ENCODE measurements around the gene PIK3R6.

Gene PIK3R6

DNA sequence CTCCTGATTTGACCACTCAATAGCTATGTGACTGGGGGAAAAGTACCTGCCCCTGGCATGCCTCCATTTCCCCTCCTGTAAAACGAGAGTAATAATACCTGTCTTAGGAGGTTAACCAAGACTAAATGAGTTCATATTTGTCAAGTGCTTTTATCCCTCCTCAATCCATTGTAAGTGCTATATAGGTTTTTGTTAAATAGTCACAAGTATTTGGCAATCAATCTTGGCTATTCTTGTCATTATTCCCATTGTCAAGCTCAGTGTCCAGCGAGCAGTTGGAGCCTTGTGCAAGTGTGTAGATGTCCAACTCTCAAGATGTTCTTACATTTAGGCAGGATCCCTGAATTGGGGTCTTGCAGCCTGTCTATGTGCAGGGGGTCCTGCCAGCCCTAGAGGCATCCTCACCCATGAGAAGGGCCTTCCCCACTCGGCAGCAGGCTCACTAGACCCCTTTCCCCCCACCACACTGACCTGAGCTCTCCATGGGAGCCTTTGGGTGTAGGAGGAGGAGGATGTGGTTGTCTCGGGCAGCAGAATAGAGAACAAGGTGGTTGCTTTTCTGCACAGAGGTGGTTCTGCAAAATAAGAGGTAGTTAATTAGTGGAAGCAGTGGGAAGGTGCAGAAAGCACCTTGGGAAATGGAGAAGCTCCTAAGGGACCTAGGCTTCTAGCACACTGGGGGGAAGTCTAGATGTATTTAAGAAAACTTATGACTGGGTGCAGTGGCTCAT is 18.0 kb downstream of the PIK3R6 start:
- TF ChIP-seq, protein P1, sequence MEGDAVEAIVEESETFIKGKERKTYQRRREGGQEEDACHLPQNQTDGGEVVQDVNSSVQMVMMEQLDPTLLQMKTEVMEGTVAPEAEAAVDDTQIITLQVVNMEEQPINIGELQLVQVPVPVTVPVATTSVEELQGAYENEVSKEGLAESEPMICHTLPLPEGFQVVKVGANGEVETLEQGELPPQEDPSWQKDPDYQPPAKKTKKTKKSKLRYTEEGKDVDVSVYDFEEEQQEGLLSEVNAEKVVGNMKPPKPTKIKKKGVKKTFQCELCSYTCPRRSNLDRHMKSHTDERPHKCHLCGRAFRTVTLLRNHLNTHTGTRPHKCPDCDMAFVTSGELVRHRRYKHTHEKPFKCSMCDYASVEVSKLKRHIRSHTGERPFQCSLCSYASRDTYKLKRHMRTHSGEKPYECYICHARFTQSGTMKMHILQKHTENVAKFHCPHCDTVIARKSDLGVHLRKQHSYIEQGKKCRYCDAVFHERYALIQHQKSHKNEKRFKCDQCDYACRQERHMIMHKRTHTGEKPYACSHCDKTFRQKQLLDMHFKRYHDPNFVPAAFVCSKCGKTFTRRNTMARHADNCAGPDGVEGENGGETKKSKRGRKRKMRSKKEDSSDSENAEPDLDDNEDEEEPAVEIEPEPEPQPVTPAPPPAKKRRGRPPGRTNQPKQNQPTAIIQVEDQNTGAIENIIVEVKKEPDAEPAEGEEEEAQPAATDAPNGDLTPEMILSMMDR (IDR thresholded peaks at IDR 0.05; ENCODE audit: control extremely low read depth, extremely low read depth, low read depth, missing control alignments), result no peak
- no peak for DNase-seq (ENCODE audit: extremely low spot score)
- ChIA-PET POLR2A (interaction anchor here (0.6 to 1.2 kb wide), 2 partner anchors 9 to 413 kb away, joined by 3 to 5 read pairs; no protein-coding TSS in a partner anchor), CTCF (interaction anchor here (0.9 to 2.5 kb wide), 9 partner anchors 9 to 148 kb away, joined by 3 to 11 read pairs (median 6); partner anchors contain the start of gene PIK3R6)

DNA sequence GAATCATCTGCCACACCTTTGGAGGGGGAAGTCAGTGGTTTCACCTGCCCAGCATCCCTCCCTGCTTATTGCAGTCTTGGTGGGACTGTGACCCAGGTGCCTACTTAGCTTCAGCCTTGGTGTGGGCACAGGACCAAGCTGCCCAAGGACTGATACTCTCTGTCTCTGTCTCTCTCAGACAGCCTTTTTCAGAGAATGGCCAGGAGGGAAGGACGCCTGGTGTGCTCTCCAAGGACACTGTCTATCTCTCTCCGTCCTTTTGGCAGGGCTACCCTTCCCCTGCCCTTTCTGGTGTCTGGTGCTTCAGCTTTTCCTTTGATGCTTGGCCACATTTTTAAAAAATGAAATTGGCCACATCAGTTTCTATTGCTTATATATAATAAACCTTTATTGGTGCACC is 19.6 kb downstream of the PIK3R6 start:
- ChIA-PET POLR2A (no interaction called here), CTCF (interaction anchor here (2.3 kb wide), 1 partner anchor 150 kb away, joined by 6 read pairs; no protein-coding TSS in a partner anchor)
- DNase-seq (ENCODE audit: extremely low spot score), result no peak
- TF ChIP-seq, protein P1 (IDR thresholded peaks at IDR 0.05; ENCODE audit: control extremely low read depth, extremely low read depth, low read depth, missing control alignments), result no peak

DNA sequence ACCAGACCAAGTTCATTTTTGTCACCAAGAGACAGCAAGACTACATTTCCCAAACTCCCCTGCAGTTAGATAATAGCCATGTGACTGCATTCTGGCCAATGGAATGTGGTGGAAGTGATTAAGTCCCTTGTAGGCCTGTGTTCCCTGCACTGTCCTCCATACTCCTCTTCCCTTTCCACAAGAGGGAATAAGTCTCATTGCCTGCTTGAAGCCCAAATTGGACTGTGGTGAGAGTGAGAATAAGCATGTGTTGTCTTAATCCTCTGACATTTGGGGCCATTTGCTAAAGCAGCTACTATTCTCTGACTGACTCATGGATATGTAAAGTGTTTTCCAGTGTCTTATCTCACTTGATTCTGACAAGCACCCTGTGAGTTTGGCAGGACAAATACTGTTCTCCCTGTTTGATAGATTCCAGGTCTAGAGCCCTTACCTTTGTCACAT is 20.7 kb downstream of the PIK3R6 start:
- no peak for DNase-seq (ENCODE audit: extremely low spot score)
- CTCF ChIA-PET, result interaction anchor here (1.1 kb wide), 1 partner anchor 151 kb away, joined by 3 read pairs; no protein-coding TSS in a partner anchor
- POLR2A ChIA-PET, result no interaction called here
- TF ChIP-seq, protein P1 (IDR thresholded peaks at IDR 0.05; ENCODE audit: control extremely low read depth, extremely low read depth, low read depth, missing control alignments), result no peak

DNA sequence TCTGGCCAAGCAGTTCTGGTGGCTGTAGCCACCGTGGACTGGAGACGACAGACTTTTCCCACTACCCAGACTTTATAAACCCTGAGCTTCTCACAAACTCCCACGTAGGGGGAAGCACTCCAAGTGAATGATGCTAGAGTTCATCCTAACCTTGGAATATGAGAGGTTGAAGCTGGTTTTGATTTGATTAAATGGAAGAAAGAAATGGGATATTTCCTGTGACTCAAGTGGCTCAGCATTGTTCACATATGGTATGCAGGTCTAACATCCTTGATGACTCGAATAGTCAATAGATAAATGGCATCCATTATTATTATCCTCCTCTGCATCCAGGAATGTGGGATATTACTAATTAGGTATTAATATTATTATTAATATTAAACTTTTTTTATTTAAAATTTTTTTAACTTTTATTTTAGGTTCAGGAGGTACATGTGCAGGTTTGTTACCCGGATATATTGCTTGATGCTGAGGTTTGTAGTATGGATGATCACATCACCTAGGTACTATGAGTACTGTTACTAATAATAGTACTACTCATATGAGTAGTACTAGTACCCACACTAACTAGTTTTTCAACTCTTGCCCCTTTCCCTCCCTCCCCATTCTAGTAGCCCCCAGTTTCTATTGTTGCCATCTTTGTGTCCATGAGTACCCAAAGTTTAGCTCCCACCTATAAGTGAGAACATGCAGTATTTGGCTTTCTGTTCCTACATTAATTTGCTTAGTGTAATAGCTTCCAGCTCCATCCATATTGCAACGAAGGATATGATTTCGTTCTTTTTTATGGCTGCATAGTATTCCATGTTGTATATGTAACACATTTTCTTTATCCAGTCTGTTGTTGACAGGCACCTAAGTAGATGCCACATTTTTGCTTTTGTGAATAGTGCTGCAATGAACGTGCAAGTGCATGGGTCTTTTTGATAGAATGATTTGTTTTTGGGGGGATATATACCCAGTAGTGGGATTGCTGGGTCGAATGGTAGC is 22.9 kb downstream of the PIK3R6 start:
- POLR2A ChIA-PET, result no interaction called here
- CTCF ChIA-PET, result interaction anchor here (0.9 to 5.0 kb wide), 7 partner anchors 13 to 153 kb away, joined by 3 to 18 read pairs (median 3); no protein-coding TSS in a partner anchor
- TF ChIP-seq, protein P1 (IDR thresholded peaks at IDR 0.05; ENCODE audit: control extremely low read depth, extremely low read depth, low read depth, missing control alignments), result no peak
- DNase-seq (ENCODE audit: extremely low spot score), result no peak

DNA sequence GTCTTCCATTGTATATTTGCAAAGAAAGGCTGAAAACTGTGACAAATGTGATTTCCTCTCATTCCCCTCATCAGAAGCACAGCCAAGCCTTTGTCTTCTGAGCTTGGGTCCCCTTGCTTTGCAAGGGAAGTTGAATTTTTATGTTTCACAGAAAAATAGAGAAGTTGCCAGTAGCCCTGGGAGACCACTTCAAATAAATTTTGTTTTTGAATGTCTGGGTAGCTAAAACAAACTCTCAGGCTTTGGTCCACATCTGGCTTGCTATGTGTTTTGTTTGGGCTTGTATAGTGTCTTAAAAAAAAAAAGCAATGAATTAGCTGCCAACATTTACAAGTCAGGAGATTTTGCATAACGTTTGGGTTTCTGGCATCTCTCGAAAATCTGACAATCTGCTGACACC is 24.1 kb downstream of the PIK3R6 start:
- TF ChIP-seq, protein P1 (IDR thresholded peaks at IDR 0.05; ENCODE audit: control extremely low read depth, extremely low read depth, low read depth, missing control alignments), result no peak
- ChIA-PET CTCF (interaction anchor here (0.6 to 5.0 kb wide), 8 partner anchors 9 to 154 kb away, joined by 3 to 18 read pairs (median 4); no protein-coding TSS in a partner anchor), POLR2A (no interaction called here)
- no peak for DNase-seq (ENCODE audit: extremely low spot score)

DNA sequence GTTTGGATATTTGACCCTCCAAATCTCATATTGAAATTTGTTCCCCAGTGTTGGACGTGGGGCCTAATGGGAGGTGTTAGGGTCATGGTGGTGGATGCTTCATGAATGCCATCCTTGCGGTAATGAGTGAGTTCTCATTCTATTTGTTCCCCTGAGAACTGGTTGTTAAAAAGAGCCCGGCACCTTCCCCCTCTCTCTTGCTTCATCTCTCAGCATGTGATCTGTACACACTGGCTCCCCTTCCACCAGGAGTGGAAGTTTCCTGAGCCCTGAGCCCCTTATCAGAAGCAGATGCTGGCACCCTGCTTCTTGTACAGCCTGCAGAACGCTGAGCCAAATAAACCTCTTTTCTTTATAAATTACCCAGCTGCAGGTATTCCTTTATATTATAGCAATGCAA is 25.6 kb downstream of the PIK3R6 start:
- ChIA-PET POLR2A (no interaction called here), CTCF (interaction anchor here (1.3 to 5.0 kb wide), 4 partner anchors 8 to 157 kb away, joined by 3 to 18 read pairs (median 4); no protein-coding TSS in a partner anchor)
- DNase-seq (ENCODE audit: extremely low spot score), result no peak
- TF ChIP-seq, protein P1 (IDR thresholded peaks at IDR 0.05; ENCODE audit: control extremely low read depth, extremely low read depth, low read depth, missing control alignments), result no peak

Data from GM10248 (cell line).